Glutamatergic neuron (in vitro differentiated cells): ENCODE measurements around the gene POP7. TPM values are rescaled to one million over a fixed set of nuclear protein-coding genes. Genes with fewer than 3 reads are reported as not detected.

Experiments used
- DNase-seq: peaks from one replicate; pipeline ENCODE4 v3.0.0; 2022
- H3K27ac Mint-ChIP-seq: one replicate; pipeline ENCODE4 v1.8.0; 2020; ENCODE audit warnings: mild to moderate bottlenecking, mixed read lengths, inconsistent platforms; ENCODE audit not compliant: unreplicated experiment
- H3K27me3 Mint-ChIP-seq: one replicate; pipeline ENCODE4 v1.8.0; 2020; ENCODE audit warnings: mild to moderate bottlenecking, moderate library complexity, mixed read lengths, inconsistent platforms; ENCODE audit not compliant: unreplicated experiment
- H3K36me3 Mint-ChIP-seq: one replicate; pipeline ENCODE4 v1.8.0; 2020; ENCODE audit warnings: mild to moderate bottlenecking, mixed read lengths, inconsistent platforms; ENCODE audit not compliant: unreplicated experiment
- H3K4me1 Mint-ChIP-seq: one replicate; pipeline ENCODE4 v1.8.0; 2020; ENCODE audit warnings: mild to moderate bottlenecking, low read depth, mixed read lengths, inconsistent platforms; ENCODE audit not compliant: unreplicated experiment
- H3K4me3 Mint-ChIP-seq: one replicate; pipeline ENCODE4 v1.8.0; 2020; ENCODE audit warnings: mild to moderate bottlenecking, mixed read lengths, inconsistent platforms; ENCODE audit not compliant: unreplicated experiment
- H3K9me3 Mint-ChIP-seq: one replicate; pipeline ENCODE4 v1.8.0; 2020; ENCODE audit warnings: mild to moderate bottlenecking, moderate library complexity, mixed read lengths, inconsistent platforms; ENCODE audit not compliant: unreplicated experiment
- CTCF ChIP-seq: fragments of 200-600 bp; sonication (generic); IDR thresholded peaks from one replicate; pipeline ENCODE4 v1.5.0; 2021; ENCODE audit not compliant: partially characterized antibody, unreplicated experiment
- total RNA-seq: library from RNA; stranded (reverse); fragmentation: NEBNext Ultra II Directional; extraction: Animal tissue kit (Norgen Biotek cat#: 25700); gene quantifications from one replicate; pipeline ENCODE4 v1.2.1, GENCODE V29; 2021; ENCODE audit not compliant: unreplicated experiment

The POP7 gene
- total RNA-seq, 1 donor from 2014 or later, result 35.8 TPM

- DNase-seq, result no peak
- H3K36me3 Mint-ChIP-seq, result peaks cover 11% of the 10 kb centered on the region
- peaks cover 5% of the 10 kb centered on the region for H3K4me1 Mint-ChIP-seq
- peaks cover 5% of the 10 kb centered on the region for H3K9me3 Mint-ChIP-seq
- H3K4me3 Mint-ChIP-seq, result peak overlapping the region; percentile 55
- no peak for TF ChIP-seq CTCF
- no peak overlapping the region for H3K27ac Mint-ChIP-seq
- peaks cover 15% of the 10 kb centered on the region for H3K27me3 Mint-ChIP-seq
These were observed 13.8 kb downstream of the POP7 start for GRCh38 chr7:100719523-100720278.

GRCh38 chr7:100720279-100720670 lies 14.4 kb downstream of the POP7 start, which contains the start of gene EPO:
TSS of gene EPO (plus strand) at chr7:100720468. CDS start at chr7:100720981, 513 bp downstream.
- no peak for DNase-seq
- Mint-ChIP-seq H3K27ac (no peak within 1 kb of the TSS), H3K36me3 (peaks cover 11% of the 10 kb centered on the region), H3K4me3 (peak within 1 kb of the TSS; percentile 68), H3K4me1 (peaks cover 5% of the 10 kb centered on the region), H3K9me3 (peaks cover 5% of the 10 kb centered on the region), H3K27me3 (peaks cover 15% of the 10 kb centered on the region)
- TF ChIP-seq CTCF, result no peak

- H3K27me3 Mint-ChIP-seq, result peaks cover 13% of the 10 kb centered on the region
These were observed 15.0 kb downstream of the POP7 start for GRCh38 chr7:100720671-100721504.

GRCh38 chr7:100721505-100721812 lies 15.5 kb downstream of the POP7 start:
- peak overlapping the region; percentile 68 for H3K4me3 Mint-ChIP-seq
- no peak for DNase-seq
- peaks cover 13% of the 10 kb centered on the region for H3K27me3 Mint-ChIP-seq
- peaks cover 11% of the 10 kb centered on the region for H3K36me3 Mint-ChIP-seq
- no peak for TF ChIP-seq CTCF
- peaks cover 5% of the 10 kb centered on the region for H3K9me3 Mint-ChIP-seq
- H3K4me1 Mint-ChIP-seq, result peaks cover 5% of the 10 kb centered on the region
- H3K27ac Mint-ChIP-seq, result no peak overlapping the region

More at GRCh38 chr7:100720671-100721504, 15.0 kb downstream of the POP7 start:
- Mint-ChIP-seq H3K4me1 (peaks cover 5% of the 10 kb centered on the region), H3K27ac (no peak overlapping the region), H3K9me3 (peaks cover 5% of the 10 kb centered on the region), H3K4me3 (peak overlapping the region; percentile 68), H3K36me3 (peaks cover 11% of the 10 kb centered on the region)
- TF ChIP-seq CTCF, result no peak
- peak; percentile 37 for DNase-seq
